Stimulated activated CD4-positive, alpha-beta T cell treated with anti-CD3 and anti-CD28 coated beads, Interleukin-4, amount 100 ng/mL, for 24 hours (primary cell): ENCODE results near the gene FRAT1.
"Not testable (repeated sequence)": the region's sequence is repeated elsewhere in the genome, so short reads cannot be mapped to it uniquely, and the experiment has no call there.

Source experiments
- DNase-seq: peaks from one replicate; pipeline ENCODE4 v3.0.0-alpha.2; 2020

FRAT1 gene

GRCh38 chr10:97336446-97336845 is 17.4 kb downstream of the FRAT1 start:
- no peak for DNase-seq

GRCh38 chr10:97336942-97337831 is 18.1 kb downstream of the FRAT1 start:
- DNase-seq: no peak

- DNase-seq: no peak
Observed at GRCh38 chr10:97338041-97338440, 19.0 kb downstream of the FRAT1 start.

- DNase-seq: no peak
Observed at GRCh38 chr10:97341416-97341815, 22.3 kb downstream of the FRAT1 start.

GRCh38 chr10:97343664-97344063 is 24.6 kb downstream of the FRAT1 start:
- not testable (repeated sequence) for DNase-seq

- no peak for DNase-seq
Observed at GRCh38 chr10:97347317-97347716, 28.2 kb downstream of the FRAT1 start.

- no peak for DNase-seq
Observed at GRCh38 chr10:97349752-97350513, 30.9 kb downstream of the FRAT1 start.

- DNase-seq: no peak
Observed at GRCh38 chr10:97353945-97354344, 34.9 kb downstream of the FRAT1 start.

- no peak for DNase-seq
Observed at GRCh38 chr10:97355571-97355975, 36.5 kb downstream of the FRAT1 start.

- no peak for DNase-seq
Observed at GRCh38 chr10:97356318-97356914, 37.3 kb downstream of the FRAT1 start.

GRCh38 chr10:97356918-97357317 is 37.8 kb downstream of the FRAT1 start:
- DNase-seq: no peak

GRCh38 chr10:97358349-97358748 is 39.3 kb downstream of the FRAT1 start:
- DNase-seq: no peak

GRCh38 chr10:97358781-97359180 is 39.7 kb downstream of the FRAT1 start:
- DNase-seq: no peak

GRCh38 chr10:97360705-97361536 is 41.9 kb downstream of the FRAT1 start:
- DNase-seq: no peak

- no peak for DNase-seq
Observed at GRCh38 chr10:97361537-97361901, 42.4 kb downstream of the FRAT1 start.

GRCh38 chr10:97362310-97363033 is 43.4 kb downstream of the FRAT1 start:
- no peak for DNase-seq

- DNase-seq: no peak
Observed at GRCh38 chr10:97363071-97363470, 44.0 kb downstream of the FRAT1 start.

- DNase-seq: no peak
Observed at GRCh38 chr10:97365761-97366351, 46.8 kb downstream of the FRAT1 start.

- DNase-seq: no peak
Observed at GRCh38 chr10:97366572-97366971, 47.5 kb downstream of the FRAT1 start.

- no peak for DNase-seq
Observed at GRCh38 chr10:97367126-97367649, 48.1 kb downstream of the FRAT1 start.
